Ovary (tissue), 9 donors: ENCODE measurements around the gene SMARCA5. TPM values are rescaled to one million over a fixed set of nuclear protein-coding genes. Genes with fewer than 3 reads are reported as not detected.

Experiments used
- DNase-seq, 5 donors: peaks; one replicate each; pipeline ENCODE4 v3.0.0-alpha.2; 2019 to 2020
- H3K27ac ChIP-seq, 2 donors: fragments of 200-600 bp; one replicate each; pipeline versions ENCODE4 v1.5.1 to v1.8.0; 2019 to 2022
- H3K27me3 ChIP-seq: fragments of 200-600 bp; one replicate; pipeline ENCODE4 v1.8.0; 2022
- H3K36me3 ChIP-seq: fragments of 200-600 bp; sonication (generic); one replicate; pipeline ENCODE4 v1.5.1; 2019
- H3K4me1 ChIP-seq: one replicate; pipeline ENCODE4 v1.8.1; 2013; ENCODE audit warnings: mild to moderate bottlenecking, moderate library complexity; ENCODE audit not compliant: insufficient read depth
- H3K4me3 ChIP-seq: fragments of 200-600 bp; sonication (generic); one replicate; pipeline ENCODE4 v1.5.1; 2017
- H3K9me3 ChIP-seq, 2 donors: fragments of 200-600 bp in 1 of 2; sonication (generic) in 1 of 2; one replicate each; pipeline versions ENCODE4 v1.5.1 to v1.8.1; 2013 to 2019; ENCODE audit warnings: mild to moderate bottlenecking in 1 of 2, moderate library complexity in 1 of 2
- EP300 ChIP-seq: sonication (generic); formaldehyde crosslinking; IDR thresholded peaks from one replicate; pipeline ENCODE4 v1.6.1; 2017; ENCODE audit warnings: antibody characterized with exemption
- POLR2A ChIP-seq: fragments of 450-650 bp; IDR thresholded peaks from one replicate; pipeline ENCODE4 v1.6.1; 2017; ENCODE audit warnings: antibody characterized with exemption, mild to moderate bottlenecking, moderate library complexity
- WGBS, 3 donors: extraction: QIAGEN DNeasy Blood & Tissue Kit in 1 of 3; methylation state at CpG; one replicate each; pipeline versions ENCODE4 v1.1.5 to v1.1.7; 2013 to 2017; 5-methylcytosine and 5-hydroxymethylcytosine counted together
- intact Hi-C, 4 donors: fragments of 100-400 bp; cut with DNase I; formaldehyde crosslinking; loops; one replicate each; pipeline versions ENCODE4 v1.11.0 to v1.15.1; 2022 to 2023
- polyA plus RNA-seq, 2 donors: library from polyadenylated mRNA; stranded (reverse); fragments of 200-250 nt in 1 of 2; fragments of 350-450 nt in 1 of 2; fragmentation: Illumina TruSeq in 1 of 2; extraction: RNeasy Lipid Tissue Mini Kit (QIAGEN cat#74804) in 1 of 2; gene quantifications; one replicate each; pipeline ENCODE4 v1.2.3, GENCODE V29; 2013 to 2014
- total RNA-seq, 7 donors: library from RNA; depleted of rRNA in 2 of 7; stranded (reverse); fragments of >200 nt in 2 of 7; fragmentation: NEBNext Ultra II Directional in 3 of 7; extraction: Animal tissue kit (Norgen Biotek cat#: 25700) in 3 of 7; gene quantifications; one replicate each; pipeline versions ENCODE4 v1.1.0 to v1.2.4, GENCODE V29; 2016 to 2023
- TF ChIP-seq, protein P1 (sequence below), 3 donors: fragments of 450-650 bp in 2 of 3; fragments of 200-600 bp in 1 of 3; IDR thresholded peaks; one replicate each; pipeline versions ENCODE4 v1.5.1 to v1.8.0; 2016 to 2022; ENCODE audit warnings: antibody characterized with exemption in 3 of 3, mild to moderate bottlenecking in 1 of 3
- donor health status: DM: no; HTN: no; CAD: no; lungs with moderate emphysema.
- donor health status: DM: no; HTN: no; CAD: no.
- donor health status: Bipolar disorder and iron deficiency.
- donor health status: DM: yes; HTN: yes; CAD: no.
- donor health status: DM: no; HTN: no; CAD: no.
- donor health status: DM: yes; HTN: yes; CAD: no.

SMARCA5 gene
- total and polyA plus RNA-seq, 9 donors = 21.2 to 55.1 (median 40.2) TPM

DNA sequence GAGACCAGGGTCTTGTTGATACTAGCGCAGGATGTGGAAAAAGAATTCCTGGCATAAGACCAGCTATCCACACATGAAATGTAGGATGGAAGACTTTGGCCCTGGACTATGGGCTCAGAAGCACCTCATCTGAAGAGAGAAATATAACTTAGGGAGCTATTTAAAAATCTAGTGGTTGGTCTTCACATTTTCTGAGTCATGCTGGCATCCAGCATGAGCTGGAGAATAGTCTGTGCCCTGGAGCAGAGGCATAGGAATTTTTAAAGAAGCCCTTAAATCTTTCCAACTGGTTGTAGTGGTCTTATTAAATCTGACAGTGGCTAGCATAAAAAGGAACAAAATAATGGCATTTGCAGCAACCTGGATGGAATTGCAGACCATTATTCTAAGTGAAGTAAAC lies 86.3 kb downstream of the SMARCA5 start:
- Histone ChIP-seq H3K4me3 (no peak overlapping the region), H3K4me1 (no peaks in the 10 kb centered on the region), H3K36me3 (no peaks in the 10 kb centered on the region), H3K27me3 (no peaks in the 10 kb centered on the region), H3K9me3 (no peaks in the 10 kb centered on the region), H3K27ac (no peak overlapping the region)
- DNase-seq = no peak
- 91 to 95% (median 95%) methylated on average over 1 of the region's 1 CpG for WGBS, 3 donors
- intact Hi-C loops = no loop called here
- TF ChIP-seq EP300 = no peak
- TF ChIP-seq, protein P1, sequence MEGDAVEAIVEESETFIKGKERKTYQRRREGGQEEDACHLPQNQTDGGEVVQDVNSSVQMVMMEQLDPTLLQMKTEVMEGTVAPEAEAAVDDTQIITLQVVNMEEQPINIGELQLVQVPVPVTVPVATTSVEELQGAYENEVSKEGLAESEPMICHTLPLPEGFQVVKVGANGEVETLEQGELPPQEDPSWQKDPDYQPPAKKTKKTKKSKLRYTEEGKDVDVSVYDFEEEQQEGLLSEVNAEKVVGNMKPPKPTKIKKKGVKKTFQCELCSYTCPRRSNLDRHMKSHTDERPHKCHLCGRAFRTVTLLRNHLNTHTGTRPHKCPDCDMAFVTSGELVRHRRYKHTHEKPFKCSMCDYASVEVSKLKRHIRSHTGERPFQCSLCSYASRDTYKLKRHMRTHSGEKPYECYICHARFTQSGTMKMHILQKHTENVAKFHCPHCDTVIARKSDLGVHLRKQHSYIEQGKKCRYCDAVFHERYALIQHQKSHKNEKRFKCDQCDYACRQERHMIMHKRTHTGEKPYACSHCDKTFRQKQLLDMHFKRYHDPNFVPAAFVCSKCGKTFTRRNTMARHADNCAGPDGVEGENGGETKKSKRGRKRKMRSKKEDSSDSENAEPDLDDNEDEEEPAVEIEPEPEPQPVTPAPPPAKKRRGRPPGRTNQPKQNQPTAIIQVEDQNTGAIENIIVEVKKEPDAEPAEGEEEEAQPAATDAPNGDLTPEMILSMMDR (IDR thresholded peaks at IDR 0.05) = no peak
- TF ChIP-seq POLR2A = no peak

DNA sequence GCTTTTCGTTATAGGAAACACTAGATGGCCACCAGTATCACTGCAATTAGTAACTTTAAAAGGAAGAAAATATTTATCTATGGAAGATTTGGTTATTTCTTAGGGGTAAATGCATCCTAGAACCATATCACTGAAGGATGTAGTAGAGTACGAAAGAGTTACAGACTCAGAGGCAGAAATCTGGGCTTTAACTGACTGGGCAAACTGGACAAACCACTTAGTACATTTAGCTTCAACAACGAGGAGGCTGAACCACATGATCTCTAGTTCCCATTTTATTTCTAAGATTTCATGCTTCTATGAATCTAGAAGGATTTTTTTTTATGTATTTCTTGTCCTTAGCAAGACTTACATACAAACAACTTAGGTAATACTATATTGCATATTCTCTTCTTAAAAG lies 93.0 kb downstream of the SMARCA5 start:
- Histone ChIP-seq H3K27me3 (no peaks in the 10 kb centered on the region), H3K4me3 (no peak overlapping the region), H3K36me3 (no peaks in the 10 kb centered on the region), H3K9me3 (no peaks in the 10 kb centered on the region), H3K27ac (no peak overlapping the region), H3K4me1 (no peaks in the 10 kb centered on the region)
- TF ChIP-seq POLR2A (no peak), EP300 (no peak)
- TF ChIP-seq, protein P1 (IDR thresholded peaks at IDR 0.05) = no peak
- whole genome bisulfite sequencing, 3 donors = 86 to 94% (median 87%) methylated on average over 3 of the region's 3 CpGs
- intact Hi-C loops = no loop called here
- DNase-seq = no peak

Other genes with a start within 250 kb of the SMARCA5 start
- gene GAB1, start 176.8 kb upstream of the SMARCA5 start, total RNA-seq = 10 to 100 TPM; 22.4 to 50.3 (median 38.0) TPM
- 10 to 100 TPM; 10.7 to 31.1 TPM for gene GAB1, start 176.8 kb upstream of the SMARCA5 start, polyA plus RNA-seq
- gene FREM3, start 187.0 kb downstream of the SMARCA5 start, total RNA-seq = under 1 TPM in 1 of 7 donors, not detected in 6; 0.08 TPM
- under 1 TPM in 1 of 2 donors, not detected in 1; 0.02 TPM for gene FREM3, start 187.0 kb downstream of the SMARCA5 start, polyA plus RNA-seq